CD14-positive monocyte (primary cell): Measurements from ENCODE around the gene ROBO2. TPM values are rescaled to one million over a fixed set of nuclear protein-coding genes. Genes with fewer than 3 reads are reported as not detected.

Experiments
- DNase-seq, 3 donors: peaks; one replicate each; pipeline ENCODE4 v3.0.0-alpha.2; 2011 to 2022
- H2AFZ ChIP-seq: 2 replicates; pipeline ENCODE4 v1.6.0; 2012; ENCODE audit warnings: mild to moderate bottlenecking, low read depth, low read length, inconsistent platforms; ENCODE audit not compliant: insufficient read depth, poor library complexity, severe bottlenecking
- H3K27ac ChIP-seq, 2 donors: 1 replicate in 1 of 2; 2 replicates in 1 of 2; pipeline ENCODE4 v1.5.1; 2012 to 2013; ENCODE audit warnings: low read length in 2 of 2, control low read depth in 1 of 2, inconsistent platforms in 1 of 2, low read depth in 1 of 2, mild to moderate bottlenecking in 1 of 2
- H3K27me3 ChIP-seq, 2 donors: one replicate each; pipeline versions ENCODE4 v1.6.0 to v1.6.1; 2011 to 2013; ENCODE audit warnings: low read length in 2 of 2; ENCODE audit not compliant: control insufficient read depth in 2 of 2, insufficient read depth in 2 of 2
- H3K36me3 ChIP-seq, 2 donors: replicated peaks in 1 of 2; 1 replicate in 1 of 2; 2 replicates in 1 of 2; pipeline versions ENCODE4 v1.5.1 to v1.6.1; 2012 to 2013; ENCODE audit warnings: low read length in 2 of 2, control low read depth in 1 of 2, inconsistent platforms in 1 of 2, mild to moderate bottlenecking in 1 of 2; ENCODE audit not compliant: insufficient read depth in 2 of 2, control insufficient read depth in 1 of 2
- H3K4me1 ChIP-seq, 2 donors: 1 replicate in 1 of 2; 2 replicates in 1 of 2; pipeline versions ENCODE4 v1.5.1 to v1.6.1; 2012 to 2013; ENCODE audit warnings: low read length in 2 of 2, control low read depth in 1 of 2, inconsistent platforms in 1 of 2, mild to moderate bottlenecking in 1 of 2, moderate library complexity in 1 of 2; ENCODE audit not compliant: insufficient read depth in 2 of 2, control insufficient read depth in 1 of 2
- H3K4me2 ChIP-seq: replicated peaks from 2 replicates; pipeline ENCODE3; 2012; ENCODE audit warnings: low read length, moderate library complexity, mild to moderate bottlenecking; ENCODE audit not compliant: poor library complexity, severe bottlenecking; ENCODE audit errors: extremely low read depth
- H3K4me3 ChIP-seq, 3 experiments: fragments of 200-600 bp in 1 of 3; sonication (generic) in 1 of 3; replicated peaks in 1 of 3; 1 replicate in 2 of 3; 2 replicates in 1 of 3; pipeline ENCODE4 v1.5.1; 2011 to 2013; ENCODE audit warnings: low read length in 3 of 3, mild to moderate bottlenecking in 3 of 3, control low read depth in 2 of 3, low read depth in 2 of 3, inconsistent platforms in 1 of 3, moderate library complexity in 1 of 3
- H3K79me2 ChIP-seq: 2 replicates; pipeline ENCODE4 v1.6.0; 2012; ENCODE audit warnings: mild to moderate bottlenecking, control low read depth, inconsistent platforms, low read length, moderate library complexity; ENCODE audit not compliant: insufficient read depth
- H3K9ac ChIP-seq: 2 replicates; pipeline ENCODE4 v1.6.0; 2017; ENCODE audit warnings: low read length, mild to moderate bottlenecking; ENCODE audit not compliant: insufficient read depth, poor library complexity, severe bottlenecking
- H3K9me3 ChIP-seq, 2 donors: replicated peaks in 1 of 2; 1 replicate in 1 of 2; 2 replicates in 1 of 2; pipeline versions ENCODE4 v1.5.1 to v1.6.1; 2012 to 2013; ENCODE audit warnings: low read length in 2 of 2, control low read depth in 1 of 2; ENCODE audit not compliant: control insufficient read depth in 1 of 2, insufficient read depth in 1 of 2
- H4K20me1 ChIP-seq: 2 replicates; pipeline ENCODE4 v1.6.0; 2012; ENCODE audit warnings: mild to moderate bottlenecking, low read length, control low read depth, moderate library complexity; ENCODE audit not compliant: insufficient read depth
- H3K27ac Mint-ChIP-seq, 7 donors: one replicate each; pipeline ENCODE4 v1.8.0; 2020; ENCODE audit warnings: mild to moderate bottlenecking in 7 of 7, mixed read lengths in 7 of 7, moderate library complexity in 6 of 7, inconsistent platforms in 2 of 7
- H3K27me3 Mint-ChIP-seq, 3 donors: one replicate each; pipeline ENCODE4 v1.8.0; 2021 to 2022; ENCODE audit warnings: low read depth in 3 of 3, mild to moderate bottlenecking in 3 of 3, mixed read lengths in 3 of 3, moderate library complexity in 3 of 3, inconsistent platforms in 1 of 3
- H3K36me3 Mint-ChIP-seq, 2 donors: one replicate each; pipeline ENCODE4 v1.8.0; 2020; ENCODE audit warnings: mixed read lengths in 2 of 2, inconsistent platforms in 1 of 2, mild to moderate bottlenecking in 1 of 2
- H3K4me1 Mint-ChIP-seq: one replicate; pipeline ENCODE4 v1.8.0; 2020; ENCODE audit warnings: mild to moderate bottlenecking, mixed read lengths
- H3K4me3 Mint-ChIP-seq, 2 donors: one replicate each; pipeline ENCODE4 v1.8.0; 2020; ENCODE audit warnings: mild to moderate bottlenecking in 2 of 2, mixed read lengths in 2 of 2, moderate library complexity in 1 of 2
- H3K9me3 Mint-ChIP-seq, 7 donors: one replicate each; pipeline ENCODE4 v1.8.0; 2020 to 2022; ENCODE audit warnings: mixed read lengths in 7 of 7, mild to moderate bottlenecking in 6 of 7, moderate library complexity in 6 of 7, inconsistent platforms in 2 of 7
- WGBS: methylation state at CpG from one replicate; pipeline ENCODE4 v1.1.5; 2013; ENCODE audit warnings: missing lambda C conversion rate; ENCODE audit not compliant: insufficient coverage; 5-methylcytosine and 5-hydroxymethylcytosine counted together
- intact Hi-C, 2 donors: fragments of 100-400 bp; cut with micrococcal nuclease; formaldehyde crosslinking; loops; one replicate each; pipeline versions ENCODE4 v1.15.0 to v1.15.1; 2023
- polyA plus RNA-seq, 3 donors: library from polyadenylated mRNA; depleted of rRNA in 1 of 3; unstranded in 2 of 3; stranded (reverse) in 1 of 3; fragments of 300-500 nt in 2 of 3; fragments of >200 nt in 1 of 3; fragmentation: Illumina TruSeq in 2 of 3; gene quantifications; 1 replicate in 2 of 3; 2 replicates in 1 of 3; pipeline ENCODE4 v1.2.3, GENCODE V29; 2012 to 2021
- TF ChIP-seq, protein P1 (sequence below): fragments of 200-600 bp; IDR thresholded peaks from one replicate; pipeline ENCODE4 v1.8.0; 2022; ENCODE audit warnings: antibody characterized with exemption, mild to moderate bottlenecking

Gene ROBO2
- polyA plus RNA-seq, 3 donors = not detected

DNA sequence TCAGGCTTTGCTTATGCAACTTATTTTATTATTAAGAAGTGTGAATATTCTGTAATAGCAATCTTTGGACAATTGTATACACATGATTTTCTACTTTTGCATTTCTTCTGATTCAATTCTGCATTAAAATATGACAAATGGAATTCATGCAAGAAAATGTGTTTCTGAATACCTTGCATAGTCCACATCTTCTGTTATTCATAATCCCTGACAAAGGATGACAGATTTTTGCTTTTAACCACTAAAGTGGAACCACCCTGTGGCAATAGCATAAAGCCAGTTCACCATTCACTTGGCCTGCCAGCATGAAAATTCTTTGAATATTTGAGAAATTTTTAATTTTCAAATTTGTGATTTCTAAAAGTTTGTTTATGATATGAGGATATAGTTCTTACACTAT, 397.0 kb downstream of the ROBO2 start:
- intact Hi-C loops = no loop called here
- no peak overlapping the region for H3K27ac Mint-ChIP-seq
- Histone ChIP-seq H3K4me2 (no peak overlapping the region), H3K9ac (no peak overlapping the region), H2AFZ (no peak overlapping the region), H3K27me3 (no peaks in the 10 kb centered on the region), H3K36me3 (no peaks in the 10 kb centered on the region), H4K20me1 (no peaks in the 10 kb centered on the region), H3K4me1 (no peaks in the 10 kb centered on the region), H3K79me2 (no peaks in the 10 kb centered on the region), H3K4me3 (no peak overlapping the region), H3K9me3 (no peaks in the 10 kb centered on the region), H3K27ac (no peak overlapping the region)
- no peak for DNase-seq
- H3K4me1 Mint-ChIP-seq = no peaks in the 10 kb centered on the region
- H3K27me3 Mint-ChIP-seq = no peaks in the 10 kb centered on the region
- peaks cover 0 to 4% (median 0%) of the 10 kb centered on the region in 7 donors for H3K9me3 Mint-ChIP-seq
- no peak overlapping the region for H3K4me3 Mint-ChIP-seq
- no peaks in the 10 kb centered on the region for H3K36me3 Mint-ChIP-seq
- TF ChIP-seq, protein P1, sequence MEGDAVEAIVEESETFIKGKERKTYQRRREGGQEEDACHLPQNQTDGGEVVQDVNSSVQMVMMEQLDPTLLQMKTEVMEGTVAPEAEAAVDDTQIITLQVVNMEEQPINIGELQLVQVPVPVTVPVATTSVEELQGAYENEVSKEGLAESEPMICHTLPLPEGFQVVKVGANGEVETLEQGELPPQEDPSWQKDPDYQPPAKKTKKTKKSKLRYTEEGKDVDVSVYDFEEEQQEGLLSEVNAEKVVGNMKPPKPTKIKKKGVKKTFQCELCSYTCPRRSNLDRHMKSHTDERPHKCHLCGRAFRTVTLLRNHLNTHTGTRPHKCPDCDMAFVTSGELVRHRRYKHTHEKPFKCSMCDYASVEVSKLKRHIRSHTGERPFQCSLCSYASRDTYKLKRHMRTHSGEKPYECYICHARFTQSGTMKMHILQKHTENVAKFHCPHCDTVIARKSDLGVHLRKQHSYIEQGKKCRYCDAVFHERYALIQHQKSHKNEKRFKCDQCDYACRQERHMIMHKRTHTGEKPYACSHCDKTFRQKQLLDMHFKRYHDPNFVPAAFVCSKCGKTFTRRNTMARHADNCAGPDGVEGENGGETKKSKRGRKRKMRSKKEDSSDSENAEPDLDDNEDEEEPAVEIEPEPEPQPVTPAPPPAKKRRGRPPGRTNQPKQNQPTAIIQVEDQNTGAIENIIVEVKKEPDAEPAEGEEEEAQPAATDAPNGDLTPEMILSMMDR = no peak

DNA sequence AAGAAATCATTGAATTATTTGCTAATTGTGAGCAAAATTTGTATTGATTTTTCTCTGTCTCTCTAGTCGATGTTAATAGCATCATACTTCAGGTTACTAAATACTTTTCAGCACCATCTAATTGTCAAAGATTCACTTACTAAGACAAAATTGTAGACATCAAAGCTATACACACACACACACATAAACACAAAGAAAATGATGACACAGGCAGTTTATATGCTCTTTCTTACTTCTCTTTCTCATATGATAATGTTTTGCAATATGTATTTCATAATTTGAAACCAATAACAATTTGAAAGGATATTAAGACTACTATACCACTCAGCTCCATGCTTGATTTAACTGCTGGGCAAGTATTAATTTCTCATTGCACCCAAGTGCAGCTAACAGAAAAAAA, 406.2 kb downstream of the ROBO2 start:
- Mint-ChIP-seq H3K9me3 (no peaks in the 10 kb centered on the region), H3K27ac (no peak overlapping the region), H3K4me1 (no peaks in the 10 kb centered on the region), H3K4me3 (no peak overlapping the region), H3K36me3 (no peaks in the 10 kb centered on the region), H3K27me3 (no peaks in the 10 kb centered on the region)
- no peak for DNase-seq
- intact Hi-C loops = no loop called here
- no CpG with 5 or more reads among the region's 1 CpG for WGBS
- Histone ChIP-seq H3K79me2 (no peaks in the 10 kb centered on the region), H3K4me1 (no peaks in the 10 kb centered on the region), H3K27me3 (no peaks in the 10 kb centered on the region), H2AFZ (no peak overlapping the region), H4K20me1 (no peaks in the 10 kb centered on the region), H3K4me2 (no peak overlapping the region), H3K27ac (no peak overlapping the region), H3K36me3 (no peaks in the 10 kb centered on the region), H3K9ac (no peak overlapping the region), H3K9me3 (no peaks in the 10 kb centered on the region), H3K4me3 (no peak overlapping the region)
- TF ChIP-seq, protein P1 = no peak
